ENCODE results near the gene SH3D19.

Gene SH3D19

GRCh38 chr4:151176685-151177084 lies 148.7 kb downstream of the SH3D19 start:
- in situ Hi-C loops (cut with HindIII; ENCODE audit: low sequenced_read_pairs) = no loop called here
- no peak for DNase-seq (ENCODE audit: low read depth, low spot score)
- TF ChIP-seq CTCF (IDR thresholded peaks at IDR 0.05; ENCODE audit: low read depth, low read length) = no peak
- no peak overlapping the region for H3K4me3 ChIP-seq (ENCODE audit: low read depth, low read length)

- no peak overlapping the region for H3K4me3 ChIP-seq (ENCODE audit: low read depth, low read length)
- TF ChIP-seq CTCF (IDR thresholded peaks at IDR 0.05; ENCODE audit: low read depth, low read length) = no peak
- DNase-seq (ENCODE audit: low read depth, low spot score) = no peak
- in situ Hi-C loops (cut with HindIII; ENCODE audit: low sequenced_read_pairs) = no loop called here
These were observed 149.4 kb downstream of the SH3D19 start for GRCh38 chr4:151175754-151176631.

DNA sequence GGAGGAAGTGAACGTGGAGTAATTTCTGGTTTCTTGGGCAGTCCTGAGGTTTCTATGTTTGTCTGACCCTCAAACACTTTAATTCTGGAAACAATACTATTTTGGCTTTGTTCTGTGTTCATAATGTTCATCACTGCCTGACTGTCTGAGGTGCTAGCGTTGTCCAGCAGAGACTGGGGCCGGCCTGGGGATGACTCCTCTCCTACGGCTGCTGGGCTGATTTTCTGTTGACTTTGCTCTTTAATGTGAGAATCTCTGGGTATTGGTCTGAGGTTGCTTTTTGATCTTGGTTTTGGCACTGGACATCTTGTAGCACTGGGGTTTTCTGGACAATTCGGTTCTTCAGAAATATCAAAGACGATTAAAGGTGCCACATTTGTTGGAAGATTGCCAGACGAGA lies 150.2 kb downstream of the SH3D19 start:
- no peak for DNase-seq (ENCODE audit: low read depth, low spot score)
- in situ Hi-C loops (cut with HindIII; ENCODE audit: low sequenced_read_pairs) = no loop called here
- no peak overlapping the region for H3K4me3 ChIP-seq (ENCODE audit: low read depth, low read length)
- TF ChIP-seq CTCF (IDR thresholded peaks at IDR 0.05; ENCODE audit: low read depth, low read length) = no peak

GRCh38 chr4:151174784-151175183 lies 150.6 kb downstream of the SH3D19 start:
- no peak overlapping the region for H3K4me3 ChIP-seq (ENCODE audit: low read depth, low read length)
- no peak for DNase-seq (ENCODE audit: low read depth, low spot score)
- in situ Hi-C loops (cut with HindIII; ENCODE audit: low sequenced_read_pairs) = no loop called here
- no peak for TF ChIP-seq CTCF (IDR thresholded peaks at IDR 0.05; ENCODE audit: low read depth, low read length)

GRCh38 chr4:151173871-151174270 lies 151.5 kb downstream of the SH3D19 start:
- no peak overlapping the region for H3K4me3 ChIP-seq (ENCODE audit: low read depth, low read length)
- peak; percentile 62 for DNase-seq (ENCODE audit: low read depth, low spot score)
- in situ Hi-C loops (cut with HindIII; ENCODE audit: low sequenced_read_pairs) = no loop called here
- no peak for TF ChIP-seq CTCF (IDR thresholded peaks at IDR 0.05; ENCODE audit: low read depth, low read length)

- peak; percentile 55 for DNase-seq (ENCODE audit: low read depth, low spot score)
- no peak for TF ChIP-seq CTCF (IDR thresholded peaks at IDR 0.05; ENCODE audit: low read depth, low read length)
- in situ Hi-C loops (cut with HindIII; ENCODE audit: low sequenced_read_pairs) = no loop called here
- no peak overlapping the region for H3K4me3 ChIP-seq (ENCODE audit: low read depth, low read length)
These were observed 155.5 kb downstream of the SH3D19 start for GRCh38 chr4:151169900-151170299.
